Measurements from ENCODE around the gene MAGEB16.

Gene MAGEB16

GRCh38 chrX:35798042-35798441, at the start of gene MAGEB16:
MAGEB16 (plus strand) TSS chrX:35798342; CDS start chrX:35802197, 3,855 bp downstream.
- DNase-seq (ENCODE audit: low read depth): no peak

DNA sequence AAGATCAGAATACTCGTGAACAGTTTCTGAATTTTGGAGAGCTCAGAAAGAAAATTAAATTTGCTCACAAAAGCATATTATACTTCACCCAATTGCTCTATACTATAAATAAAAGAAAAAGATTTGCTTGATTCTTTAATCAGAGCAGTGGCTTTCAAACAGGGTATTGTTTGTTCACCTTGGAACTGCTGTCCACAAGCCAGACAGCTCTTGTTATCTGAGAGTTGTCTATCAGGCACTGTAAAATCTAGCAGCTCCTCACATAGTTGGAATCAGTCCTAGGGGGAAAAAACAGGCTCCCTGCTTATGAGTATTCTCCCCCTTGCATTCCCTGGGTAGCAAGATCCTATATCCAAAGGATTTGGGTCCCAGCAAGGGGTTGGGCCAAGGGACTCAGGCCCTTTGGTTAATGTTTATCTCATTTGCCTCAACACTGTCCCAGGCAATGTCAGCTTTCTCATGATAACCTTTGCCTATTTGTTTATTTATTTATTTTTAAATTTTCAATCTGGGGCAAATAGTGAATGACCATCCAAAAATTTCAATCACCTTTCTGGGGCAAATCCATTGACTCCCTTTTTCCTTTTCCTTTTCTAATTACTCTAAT, 24.1 kb upstream of the MAGEB16 start:
- DNase-seq (ENCODE audit: low read depth): no peak

DNA sequence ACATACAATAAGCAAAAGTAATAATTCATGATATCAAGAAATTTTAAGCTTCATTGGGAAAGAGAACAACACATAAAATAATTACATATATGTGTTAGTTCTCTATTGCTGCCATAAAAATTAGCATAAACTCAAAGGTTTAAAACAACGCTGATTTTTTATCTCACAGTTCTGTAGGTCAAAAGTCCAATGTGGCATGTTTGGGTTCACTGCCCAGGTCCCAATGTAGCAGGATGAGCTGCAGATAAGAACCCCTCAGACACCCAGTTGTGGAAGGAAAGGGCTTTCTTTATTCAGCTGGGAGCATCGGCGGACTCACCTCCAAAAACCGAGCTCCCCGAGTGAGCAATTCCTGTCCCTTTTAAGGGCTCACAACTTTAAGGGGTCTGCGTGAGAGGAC, 13.1 kb upstream of the MAGEB16 start:
- no peak for DNase-seq (ENCODE audit: low read depth)

- no peak for DNase-seq (ENCODE audit: low read depth)
These were observed 11.9 kb upstream of the MAGEB16 start for GRCh38 chrX:35786271-35786670.

GRCh38 chrX:35787867-35788266, 10.3 kb upstream of the MAGEB16 start:
- DNase-seq (ENCODE audit: low read depth): no peak

DNA sequence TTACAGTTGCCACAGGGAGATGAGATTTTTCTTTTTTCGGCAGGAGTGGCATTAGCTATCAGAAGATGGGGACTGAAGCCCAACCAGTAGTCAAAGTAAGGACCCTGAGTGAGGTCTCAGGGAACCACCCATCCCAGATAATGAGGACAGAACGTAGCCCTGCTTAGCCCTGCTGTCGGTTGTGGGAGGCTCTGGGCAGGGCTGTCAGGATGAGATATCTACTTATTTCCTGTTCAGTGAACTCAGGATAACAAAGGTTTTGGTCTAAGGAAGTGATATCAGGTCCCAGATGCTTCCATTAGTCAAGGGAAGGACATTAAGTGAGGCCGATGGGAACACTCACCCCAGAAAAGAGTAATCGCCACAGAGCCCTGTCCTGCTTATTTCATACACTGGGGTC, 2.3 kb downstream of the MAGEB16 start:
- DNase-seq (ENCODE audit: low read depth): no peak

DNA sequence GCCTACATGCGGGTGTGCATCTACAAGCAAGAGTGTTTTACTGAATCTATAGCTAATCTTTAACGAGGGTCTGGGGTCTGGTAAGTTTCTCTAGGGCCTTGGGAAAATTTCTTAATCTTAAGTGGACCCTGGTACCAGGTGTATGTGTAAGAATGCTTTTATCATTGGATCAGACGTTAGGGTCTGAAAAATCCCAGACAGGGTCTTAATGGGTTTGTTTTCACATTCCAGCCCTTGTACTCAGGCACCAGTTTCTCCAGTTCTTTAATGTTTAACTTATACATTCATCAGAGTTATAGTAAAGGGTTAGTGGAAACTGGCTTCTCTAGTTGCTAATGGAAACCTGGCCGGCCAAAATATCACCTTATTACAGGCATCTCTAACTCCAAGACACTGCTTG, 11.6 kb downstream of the MAGEB16 start:
- no peak for DNase-seq (ENCODE audit: low read depth)

- no peak for DNase-seq (ENCODE audit: low read depth)
These were observed 21.1 kb downstream of the MAGEB16 start for GRCh38 chrX:35819241-35819640.

DNA sequence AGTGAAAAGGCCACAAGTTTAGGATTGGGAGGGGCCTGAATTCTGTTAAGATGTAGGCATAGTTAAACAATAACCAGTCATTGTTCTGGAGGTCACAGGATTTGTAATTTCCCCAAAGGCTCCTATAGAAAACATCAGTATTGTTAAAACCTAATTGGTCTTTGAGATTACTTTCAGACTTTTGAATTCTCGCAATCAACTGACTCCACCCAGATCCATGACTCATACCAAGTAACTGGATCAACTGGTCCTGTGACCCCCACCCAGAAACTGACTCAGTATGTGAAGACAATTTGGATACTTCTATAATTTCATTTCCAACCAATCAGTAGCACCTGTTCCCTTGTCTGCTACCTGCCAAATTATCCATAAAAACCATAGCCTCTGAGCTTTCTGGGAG, 28.4 kb downstream of the MAGEB16 start:
- no peak for DNase-seq (ENCODE audit: low read depth)

DNA sequence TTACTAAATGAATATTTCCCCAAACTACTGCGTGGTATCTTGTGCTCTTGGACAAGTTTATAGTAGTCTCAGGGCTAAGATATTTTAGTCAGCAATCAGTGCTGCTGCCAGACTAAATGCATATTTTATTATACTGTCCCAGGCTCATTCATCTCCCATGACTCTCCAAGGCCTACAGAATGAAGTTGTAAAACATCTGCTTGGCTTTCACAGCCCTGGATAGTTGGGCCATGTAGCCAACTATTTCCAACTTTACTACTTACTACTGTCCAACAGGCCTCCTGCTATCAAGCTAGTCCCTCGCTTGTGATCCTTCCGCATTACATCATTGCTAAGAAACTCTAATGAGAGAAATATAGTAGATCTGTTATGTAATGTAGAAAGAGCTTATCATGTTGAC, 31.4 kb downstream of the MAGEB16 start:
- no peak for DNase-seq (ENCODE audit: low read depth)

DNA sequence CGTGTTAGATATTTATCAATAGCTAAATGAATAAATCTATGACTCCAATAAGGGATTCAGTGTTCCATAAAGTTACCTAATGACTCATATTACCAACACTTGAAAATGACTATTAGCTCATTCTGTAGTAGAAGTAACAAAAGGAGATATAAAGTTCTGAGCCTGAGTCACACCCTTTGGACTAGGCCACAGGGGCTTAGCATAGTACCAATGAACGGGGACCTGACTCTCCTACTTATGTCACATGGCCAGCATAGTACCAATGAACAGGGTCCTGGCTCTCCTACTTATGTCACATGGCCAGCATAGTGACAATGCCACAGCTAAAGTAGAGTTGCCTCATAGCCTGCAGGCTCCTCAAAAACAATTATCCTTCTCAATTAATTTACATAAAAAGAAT, 43.7 kb downstream of the MAGEB16 start:
- no peak for DNase-seq (ENCODE audit: low read depth)

GRCh38 chrX:35842674-35843073, 44.5 kb downstream of the MAGEB16 start:
- DNase-seq (ENCODE audit: low read depth): no peak

- no peak for DNase-seq (ENCODE audit: low read depth)
These were observed 49.6 kb downstream of the MAGEB16 start for GRCh38 chrX:35847736-35848135.

Measured in amniotic epithelial cell (primary cell).